ENCODE data around the gene UCP2.

GRCh38 chr11:74009230-74009547 lies 26.5 kb upstream of the UCP2 start:
- TF ChIP-seq EP300 (IDR thresholded peaks at IDR 0.05) (no peak), CTCF (IDR thresholded peaks at IDR 0.05) (no peak), POLR2A (IDR thresholded peaks at IDR 0.05) (no peak), POLR2AphosphoS5 (IDR thresholded peaks at IDR 0.05) (no peak)
